IPS-20b (cell line): Measurements from ENCODE around the gene CORIN.
A peak's percentile ranks its signal among the peaks of the same experiment; 100 is the strongest.

Experiments
- H3K27ac ChIP-seq: one replicate; pipeline ENCODE4 v1.5.1; 2013; ENCODE audit warnings: low read length
- H3K27me3 ChIP-seq: 2 replicates; pipeline ENCODE4 v1.6.1; 2013; ENCODE audit warnings: mild to moderate bottlenecking, low read length, inconsistent platforms; ENCODE audit not compliant: insufficient read depth
- H3K36me3 ChIP-seq: 2 replicates; pipeline ENCODE4 v1.6.1; 2013; ENCODE audit warnings: low read depth, mild to moderate bottlenecking, inconsistent platforms, low read length, moderate library complexity; ENCODE audit not compliant: insufficient read depth
- H3K4me1 ChIP-seq: 2 replicates; pipeline ENCODE4 v1.6.1; 2013; ENCODE audit warnings: mild to moderate bottlenecking, control low read depth, inconsistent platforms, low read length, moderate library complexity; ENCODE audit not compliant: insufficient read depth
- H3K4me3 ChIP-seq: 2 replicates; pipeline ENCODE4 v1.5.1; 2013; ENCODE audit warnings: mild to moderate bottlenecking, low read length, inconsistent platforms
- H3K9ac ChIP-seq: 2 replicates; pipeline ENCODE4 v1.6.1; 2013; ENCODE audit warnings: low read depth, mild to moderate bottlenecking, inconsistent platforms, low read length, moderate library complexity
- H3K9me3 ChIP-seq: 2 replicates; pipeline ENCODE4 v1.6.1; 2013; ENCODE audit warnings: mild to moderate bottlenecking, low read depth, low read length, inconsistent platforms; ENCODE audit not compliant: insufficient read depth

CORIN gene

GRCh38 chr4:47855350-47855749, 17.5 kb upstream of the CORIN start:
- peaks cover 51% of the 10 kb centered on the region for H3K36me3 ChIP-seq
- no peaks in the 10 kb centered on the region for H3K9me3 ChIP-seq
- H3K27me3 ChIP-seq: no peaks in the 10 kb centered on the region
- no peaks in the 10 kb centered on the region for H3K4me1 ChIP-seq
- H3K27ac ChIP-seq: no peak overlapping the region
- no peak overlapping the region for H3K4me3 ChIP-seq
- H3K9ac ChIP-seq: no peak overlapping the region

DNA sequence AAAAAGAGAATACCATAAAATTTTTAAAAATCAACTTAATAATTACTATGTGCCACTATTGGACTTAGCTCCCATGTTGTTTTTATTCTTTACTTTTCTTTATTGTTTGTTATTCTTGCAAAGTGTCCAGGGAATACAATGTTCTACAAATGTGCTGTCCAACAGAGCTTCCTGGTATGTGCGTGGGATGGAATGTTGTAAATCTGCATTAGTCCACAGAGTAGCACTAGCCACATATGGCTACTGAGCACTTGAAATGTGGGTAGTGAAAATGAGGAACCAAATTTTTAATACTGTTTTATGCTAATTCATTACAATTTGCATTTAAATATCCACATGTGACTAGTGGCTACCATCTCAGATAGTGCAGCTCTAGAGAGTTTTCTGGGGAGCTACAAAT, 14.3 kb upstream of the CORIN start:
- peaks cover 66% of the 10 kb centered on the region for H3K36me3 ChIP-seq
- H3K9me3 ChIP-seq: no peaks in the 10 kb centered on the region
- H3K9ac ChIP-seq: no peak overlapping the region
- H3K27me3 ChIP-seq: no peaks in the 10 kb centered on the region
- no peak overlapping the region for H3K27ac ChIP-seq
- no peaks in the 10 kb centered on the region for H3K4me1 ChIP-seq
- H3K4me3 ChIP-seq: no peak overlapping the region

GRCh38 chr4:47849466-47849865, 11.6 kb upstream of the CORIN start:
- H3K4me3 ChIP-seq: no peak overlapping the region
- peaks cover 63% of the 10 kb centered on the region for H3K36me3 ChIP-seq
- H3K4me1 ChIP-seq: no peaks in the 10 kb centered on the region
- H3K27me3 ChIP-seq: no peaks in the 10 kb centered on the region
- H3K27ac ChIP-seq: no peak overlapping the region
- H3K9me3 ChIP-seq: no peaks in the 10 kb centered on the region
- no peak overlapping the region for H3K9ac ChIP-seq

- H3K9me3 ChIP-seq: no peaks in the 10 kb centered on the region
- H3K36me3 ChIP-seq: peaks cover 62% of the 10 kb centered on the region
These were observed 10.2 kb upstream of the CORIN start for GRCh38 chr4:47848041-47848440.

GRCh38 chr4:47842985-47843384, 5.1 kb upstream of the CORIN start:
- Histone ChIP-seq H3K27ac (no peak overlapping the region), H3K36me3 (peaks cover 25% of the 10 kb centered on the region), H3K27me3 (peaks cover 12% of the 10 kb centered on the region), H3K4me3 (no peak overlapping the region), H3K9ac (no peak overlapping the region), H3K9me3 (no peaks in the 10 kb centered on the region), H3K4me1 (peaks cover 4% of the 10 kb centered on the region)

More at GRCh38 chr4:47848041-47848440, 10.2 kb upstream of the CORIN start:
- no peaks in the 10 kb centered on the region for H3K4me1 ChIP-seq
- no peaks in the 10 kb centered on the region for H3K27me3 ChIP-seq
- no peak overlapping the region for H3K9ac ChIP-seq
- no peak overlapping the region for H3K4me3 ChIP-seq
- no peak overlapping the region for H3K27ac ChIP-seq

DNA sequence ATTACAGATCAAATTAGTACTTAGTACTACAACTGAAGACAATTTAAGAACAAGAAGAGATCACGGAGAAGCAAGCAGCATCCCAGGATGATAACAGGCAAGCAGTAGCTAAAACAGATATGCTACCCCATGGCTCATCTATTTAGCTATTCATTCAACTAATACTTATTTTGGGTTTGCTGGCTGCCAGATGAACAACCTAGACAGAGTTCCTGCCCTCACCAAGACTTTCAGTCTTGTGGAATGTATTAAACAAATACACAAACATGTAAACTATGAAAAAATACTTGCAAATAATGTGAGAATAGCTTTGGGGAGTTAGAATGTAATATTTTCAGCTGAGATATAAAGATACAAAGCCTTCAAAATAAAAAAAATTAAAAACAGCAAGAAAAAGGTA, 2.4 kb upstream of the CORIN start:
- H3K9me3 ChIP-seq: no peaks in the 10 kb centered on the region
- no peak overlapping the region for H3K9ac ChIP-seq
- H3K4me1 ChIP-seq: peaks cover 13% of the 10 kb centered on the region
- no peak overlapping the region for H3K27ac ChIP-seq
- H3K27me3 ChIP-seq: peaks cover 37% of the 10 kb centered on the region
- peaks cover 16% of the 10 kb centered on the region for H3K36me3 ChIP-seq
- H3K4me3 ChIP-seq: no peak overlapping the region

DNA sequence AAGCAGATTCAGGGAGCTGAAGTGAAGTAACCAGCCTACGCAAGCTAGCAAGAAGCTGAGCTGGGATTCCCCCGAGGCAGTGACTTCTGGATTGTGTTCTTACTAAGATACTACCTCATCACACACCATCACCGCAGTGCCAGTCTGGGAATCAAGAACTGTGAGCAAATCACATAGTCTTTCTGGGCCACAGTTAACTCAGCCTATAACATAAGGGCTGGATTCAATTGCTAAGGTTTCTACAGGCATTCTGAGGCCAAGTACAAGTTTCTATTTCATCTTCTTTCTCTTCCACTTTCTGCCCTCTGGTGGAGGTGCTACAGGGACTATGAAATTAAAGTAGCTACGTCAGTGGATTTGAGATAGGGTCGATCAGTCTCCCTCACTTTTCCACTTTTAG, 1.4 kb upstream of the CORIN start:
- Histone ChIP-seq H3K36me3 (peaks cover 12% of the 10 kb centered on the region), H3K9me3 (no peaks in the 10 kb centered on the region), H3K4me3 (no peak overlapping the region), H3K9ac (no peak overlapping the region), H3K27ac (no peak overlapping the region), H3K4me1 (peaks cover 13% of the 10 kb centered on the region), H3K27me3 (peaks cover 41% of the 10 kb centered on the region)

DNA sequence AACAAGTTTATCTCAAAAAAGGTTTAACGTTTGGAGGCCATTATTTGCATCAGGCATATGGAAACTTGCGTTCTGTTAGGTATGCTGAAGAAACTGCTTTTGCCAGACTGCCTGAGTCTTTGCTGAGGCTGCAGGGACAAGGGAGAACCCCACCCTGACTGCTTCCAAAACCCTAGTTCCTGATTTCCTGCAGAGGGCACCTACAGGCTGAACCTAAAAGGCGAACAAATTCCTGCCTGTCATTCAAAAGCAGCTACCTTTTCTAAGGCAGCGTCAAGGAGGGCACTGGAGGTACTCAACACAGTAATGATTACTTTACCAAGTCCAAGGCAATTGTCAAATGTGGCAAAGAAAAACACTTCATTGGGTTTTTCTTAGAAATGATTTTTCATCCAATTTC, 578 bp upstream of the CORIN start:
- Histone ChIP-seq H3K27me3 (peaks cover 41% of the 10 kb centered on the region), H3K4me1 (peaks cover 13% of the 10 kb centered on the region), H3K27ac (no peak overlapping the region), H3K9ac (no peak overlapping the region), H3K4me3 (peak overlapping the region; percentile 87), H3K9me3 (no peaks in the 10 kb centered on the region), H3K36me3 (peaks cover 4% of the 10 kb centered on the region)

GRCh38 chr4:47837094-47837907, 566 bp downstream of the CORIN start:
- Histone ChIP-seq H3K4me1 (peaks cover 13% of the 10 kb centered on the region), H3K36me3 (no peaks in the 10 kb centered on the region), H3K27ac (no peak overlapping the region), H3K4me3 (peak overlapping the region; percentile 87), H3K27me3 (peaks cover 41% of the 10 kb centered on the region), H3K9me3 (0 out of 2 replicates have a peak, but pooled peaks cover 2% of the 10 kb centered on the region), H3K9ac (peak overlapping the region; percentile 60)

GRCh38 chr4:47836641-47837093, 1.2 kb downstream of the CORIN start:
- Histone ChIP-seq H3K27me3 (peaks cover 41% of the 10 kb centered on the region), H3K9me3 (0 out of 2 replicates have a peak, but pooled peaks cover 2% of the 10 kb centered on the region), H3K9ac (peak overlapping the region; percentile 60), H3K27ac (no peak overlapping the region), H3K4me3 (peak overlapping the region; percentile 87), H3K4me1 (peaks cover 13% of the 10 kb centered on the region), H3K36me3 (no peaks in the 10 kb centered on the region)

- H3K4me1 ChIP-seq: peaks cover 13% of the 10 kb centered on the region
These were observed 2.4 kb downstream of the CORIN start for GRCh38 chr4:47835494-47835893.

GRCh38 chr4:47831026-47831679, 6.7 kb downstream of the CORIN start:
- Histone ChIP-seq H3K36me3 (no peaks in the 10 kb centered on the region), H3K27ac (no peak overlapping the region), H3K27me3 (peaks cover 13% of the 10 kb centered on the region; the same call in 1 of the 2 replicates), H3K4me3 (no peak overlapping the region), H3K4me1 (peaks cover 7% of the 10 kb centered on the region; the same call in 1 of the 2 replicates), H3K9me3 (0 out of 2 replicates have a peak, but pooled peaks cover 2% of the 10 kb centered on the region), H3K9ac (no peak overlapping the region)

More at GRCh38 chr4:47835494-47835893, 2.4 kb downstream of the CORIN start:
- no peak overlapping the region for H3K27ac ChIP-seq
- H3K9ac ChIP-seq: no peak overlapping the region
- H3K4me3 ChIP-seq: no peak overlapping the region
- no peaks in the 10 kb centered on the region for H3K36me3 ChIP-seq
- 0 out of 2 replicates have a peak, but pooled peaks cover 2% of the 10 kb centered on the region for H3K9me3 ChIP-seq
- H3K27me3 ChIP-seq: peaks cover 41% of the 10 kb centered on the region
